ENCODE measurements around the gene RIOK1.

DNA sequence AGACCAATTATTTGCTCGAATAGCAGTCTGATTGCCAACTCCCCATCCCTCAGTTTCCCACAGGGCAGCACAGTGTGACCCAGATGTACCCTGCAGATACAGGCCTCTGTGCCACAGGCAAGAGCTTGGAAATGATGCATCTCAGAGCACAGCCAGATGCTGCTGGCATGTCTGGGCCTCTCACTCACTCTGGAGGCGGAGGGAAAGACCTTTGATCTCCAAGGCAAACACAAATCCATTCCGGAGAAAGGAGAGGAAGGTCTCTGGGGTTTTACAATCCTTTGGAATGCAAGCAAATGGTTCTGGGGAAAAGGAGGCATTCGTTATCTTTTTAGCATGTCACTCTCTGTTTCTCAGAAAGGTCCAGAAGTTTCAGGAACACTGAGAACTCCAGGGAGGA is 74.2 kb downstream of the RIOK1 start:
- TF ChIP-seq, protein P1, sequence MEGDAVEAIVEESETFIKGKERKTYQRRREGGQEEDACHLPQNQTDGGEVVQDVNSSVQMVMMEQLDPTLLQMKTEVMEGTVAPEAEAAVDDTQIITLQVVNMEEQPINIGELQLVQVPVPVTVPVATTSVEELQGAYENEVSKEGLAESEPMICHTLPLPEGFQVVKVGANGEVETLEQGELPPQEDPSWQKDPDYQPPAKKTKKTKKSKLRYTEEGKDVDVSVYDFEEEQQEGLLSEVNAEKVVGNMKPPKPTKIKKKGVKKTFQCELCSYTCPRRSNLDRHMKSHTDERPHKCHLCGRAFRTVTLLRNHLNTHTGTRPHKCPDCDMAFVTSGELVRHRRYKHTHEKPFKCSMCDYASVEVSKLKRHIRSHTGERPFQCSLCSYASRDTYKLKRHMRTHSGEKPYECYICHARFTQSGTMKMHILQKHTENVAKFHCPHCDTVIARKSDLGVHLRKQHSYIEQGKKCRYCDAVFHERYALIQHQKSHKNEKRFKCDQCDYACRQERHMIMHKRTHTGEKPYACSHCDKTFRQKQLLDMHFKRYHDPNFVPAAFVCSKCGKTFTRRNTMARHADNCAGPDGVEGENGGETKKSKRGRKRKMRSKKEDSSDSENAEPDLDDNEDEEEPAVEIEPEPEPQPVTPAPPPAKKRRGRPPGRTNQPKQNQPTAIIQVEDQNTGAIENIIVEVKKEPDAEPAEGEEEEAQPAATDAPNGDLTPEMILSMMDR (IDR thresholded peaks at IDR 0.05; ENCODE audit: insufficient read depth, low read depth, low read length), result no peak
- no peak for TF ChIP-seq EZH2 (IDR thresholded peaks at IDR 0.05; ENCODE audit: insufficient read depth, low read length)
